GM19395 (cell line): ENCODE measurements around the gene NDUFV2.
A peak's percentile ranks its signal among the peaks of the same experiment; 100 is the strongest.

Experiments used
- ATAC-seq: cut with Tn5 transposase; IDR thresholded peaks from one replicate; pipeline ENCODE4 v1.9.1; 2021; ENCODE audit warnings: mild to moderate bottlenecking, moderate library complexity; ENCODE audit not compliant: unreplicated experiment

NDUFV2 gene

GRCh38 chr18:9115984-9116383, 13.5 kb downstream of the NDUFV2 start:
- ATAC-seq, result no peak

- ATAC-seq, result no peak
Measured at GRCh38 chr18:9117980-9118841, 15.7 kb downstream of the NDUFV2 start.

GRCh38 chr18:9120796-9121195, 18.3 kb downstream of the NDUFV2 start:
- no peak for ATAC-seq

- ATAC-seq, result no peak
Measured at GRCh38 chr18:9123520-9123919, 21.0 kb downstream of the NDUFV2 start.

- ATAC-seq, result no peak
Measured at GRCh38 chr18:9124824-9125223, 22.3 kb downstream of the NDUFV2 start.

GRCh38 chr18:9126337-9126736, 23.8 kb downstream of the NDUFV2 start:
- no peak for ATAC-seq

- ATAC-seq, result no peak
Measured at GRCh38 chr18:9130195-9130594, 27.7 kb downstream of the NDUFV2 start.

- no peak for ATAC-seq
Measured at GRCh38 chr18:9130806-9131205, 28.3 kb downstream of the NDUFV2 start.

GRCh38 chr18:9132628-9133027, 30.1 kb downstream of the NDUFV2 start:
- no peak for ATAC-seq

- no peak for ATAC-seq
Measured at GRCh38 chr18:9133225-9133624, 30.7 kb downstream of the NDUFV2 start.

GRCh38 chr18:9135081-9135911, 32.8 kb downstream of the NDUFV2 start:
- no peak for ATAC-seq

- peak; percentile 26 for ATAC-seq
Measured at GRCh38 chr18:9135912-9136314, 33.4 kb downstream of the NDUFV2 start.

GRCh38 chr18:9136315-9137155, 34.0 kb downstream of the NDUFV2 start, which contains the start of gene ANKRD12:
TSS of gene ANKRD12 (plus strand) at chr18:9136781. CDS start at chr18:9182433, 45,652 bp downstream.
- peak; percentile 69 for ATAC-seq

GRCh38 chr18:9137168-9138066, 34.9 kb downstream of the NDUFV2 start:
- ATAC-seq, result peak; percentile 21

- no peak for ATAC-seq
Measured at GRCh38 chr18:9139400-9140039, 37.0 kb downstream of the NDUFV2 start.

- no peak for ATAC-seq
Measured at GRCh38 chr18:9140381-9140780, 37.9 kb downstream of the NDUFV2 start.

- ATAC-seq, result no peak
Measured at GRCh38 chr18:9140984-9141383, 38.5 kb downstream of the NDUFV2 start.

- ATAC-seq, result no peak
Measured at GRCh38 chr18:9146224-9146623, 43.7 kb downstream of the NDUFV2 start.

GRCh38 chr18:9147440-9148202, 45.1 kb downstream of the NDUFV2 start:
- no peak for ATAC-seq
